SK-N-SH (cell line): ENCODE measurements around the gene CAPG. TPM values are rescaled to one million over a fixed set of nuclear protein-coding genes. Genes with fewer than 3 reads are reported as not detected.

Source experiments
- CTCF ChIA-PET: fragments of 300-600, 350-600 bp; formaldehyde crosslinking; extraction: SDS; loops from one replicate; lab custom pipeline; 2021; lab: Yijun Ruan, JAX
- POLR2A ChIA-PET: fragments of 350-600 bp; sonication (Branson Sonifier 250); formaldehyde crosslinking; extraction: SDS; loops from one replicate; lab custom pipeline; 2020; ENCODE audit warnings: antibody characterized with exemption, inconsistent platforms; lab: Yijun Ruan, JAX
- DNase-seq: peaks from one replicate; pipeline ENCODE4 v3.0.0; 2012
- H2AFZ ChIP-seq: fragments of 200-600 bp; sonication (generic); 2 replicates; pipeline ENCODE4 v1.8.1; 2016; ENCODE audit warnings: antibody characterized with exemption, mild to moderate bottlenecking, low read depth
- H3F3A ChIP-seq: fragments of 200-600 bp; sonication (generic); replicated peaks from 2 replicates; pipeline ENCODE3; 2016; ENCODE audit warnings: antibody characterized with exemption, mild to moderate bottlenecking; ENCODE audit not compliant: insufficient read depth
- H3K27ac ChIP-seq, 2 experiments: fragments of 200-500 bp in 1 of 2; fragments of 200-600 bp in 1 of 2; sonication (Bioruptor generic) in 1 of 2; sonication (generic), shearing (Covaris generic) in 1 of 2; 2 replicates each; pipeline versions ENCODE4 v1.5.1 to v1.6.1; 2014 to 2016; ENCODE audit warnings: low read depth in 2 of 2, inconsistent platforms in 1 of 2, low read length in 1 of 2, mild to moderate bottlenecking in 1 of 2, mixed read lengths in 1 of 2
- H3K27me3 ChIP-seq: fragments of 200-600 bp; sonication (generic), shearing (Covaris generic); 2 replicates; pipeline ENCODE4 v1.6.1; 2016; ENCODE audit warnings: mixed run types; ENCODE audit not compliant: insufficient read depth
- H3K36me3 ChIP-seq, 2 experiments: fragments of 200-500 bp in 1 of 2; fragments of 200-600 bp in 1 of 2; sonication (Bioruptor generic) in 1 of 2; sonication (generic) in 1 of 2; replicated peaks in 1 of 2; 2 replicates each; pipeline versions ENCODE3 to v1.5.1; 2014 to 2016; ENCODE audit warnings: low read length in 1 of 2, mild to moderate bottlenecking in 1 of 2; ENCODE audit not compliant: insufficient read depth in 2 of 2, control insufficient read depth in 1 of 2
- H3K4me1 ChIP-seq, 2 experiments: fragments of 200-500 bp in 1 of 2; fragments of 200-600 bp in 1 of 2; sonication (Bioruptor generic) in 1 of 2; sonication (generic), shearing (Covaris generic) in 1 of 2; 2 replicates each; pipeline versions ENCODE4 v1.5.1 to v1.6.1; 2014 to 2016; ENCODE audit warnings: low read depth in 1 of 2, low read length in 1 of 2, mixed run types in 1 of 2; ENCODE audit not compliant: insufficient read depth in 2 of 2, control insufficient read depth in 1 of 2
- H3K4me2 ChIP-seq: fragments of 200-600 bp; sonication (generic), shearing (Covaris generic); 2 replicates; pipeline ENCODE4 v1.6.1; 2017; ENCODE audit warnings: mixed run types
- H3K4me3 ChIP-seq, 2 experiments: fragments of 200-500 bp in 1 of 2; fragments of 200-600 bp in 1 of 2; sonication (Bioruptor generic) in 1 of 2; sonication (generic), shearing (Covaris generic) in 1 of 2; 2 replicates each; pipeline versions ENCODE4 v1.5.1 to v1.8.1; 2014 to 2016; ENCODE audit warnings: low read depth in 2 of 2, inconsistent platforms in 1 of 2, low read length in 1 of 2, mild to moderate bottlenecking in 1 of 2, mixed read lengths in 1 of 2, moderate library complexity in 1 of 2
- H3K79me2 ChIP-seq: fragments of 200-600 bp; sonication (generic); 2 replicates; pipeline ENCODE4 v1.8.1; 2017; ENCODE audit warnings: mild to moderate bottlenecking; ENCODE audit not compliant: insufficient read depth
- H3K9ac ChIP-seq: fragments of 200-600 bp; sonication (generic); 2 replicates; pipeline ENCODE4 v1.6.1; 2017; ENCODE audit warnings: mixed run types
- H3K9me2 ChIP-seq: fragments of 200-600 bp; sonication (generic); 2 replicates; pipeline ENCODE4 v1.6.1; 2017; ENCODE audit warnings: mixed run types
- H3K9me3 ChIP-seq: fragments of 200-600 bp; sonication (generic); 2 replicates; pipeline ENCODE4 v1.6.1; 2017; ENCODE audit warnings: mixed run types, mild to moderate bottlenecking, moderate library complexity
- H4K20me1 ChIP-seq: fragments of 200-600 bp; sonication (generic); 2 replicates; pipeline ENCODE4 v1.6.1; 2017; ENCODE audit warnings: mild to moderate bottlenecking, mixed run types; ENCODE audit not compliant: insufficient read depth
- CHD2 ChIP-seq: fragments of 150-350 bp; IDR thresholded peaks from 2 replicates; pipeline ENCODE4 v1.6.1; 2018; ENCODE audit warnings: low read length; ENCODE audit not compliant: partially characterized antibody
- GABPA ChIP-seq: IDR thresholded peaks from 2 replicates; pipeline ENCODE4 v1.4.0; 2012; ENCODE audit warnings: low read depth, mild to moderate bottlenecking
- MAX ChIP-seq: IDR thresholded peaks from 2 replicates; pipeline ENCODE4 v1.4.0; 2012; ENCODE audit warnings: low read depth
- MEF2A ChIP-seq: IDR thresholded peaks from 2 replicates; pipeline ENCODE4 v1.4.0; 2012; ENCODE audit warnings: low read depth, borderline replicate concordance
- PBX3 ChIP-seq: IDR thresholded peaks from 2 replicates; pipeline ENCODE4; 2012
- POLR2AphosphoS5 ChIP-seq: IDR thresholded peaks from 2 replicates; pipeline ENCODE4 v1.6.1; 2012; ENCODE audit warnings: low read depth, low read length
- RAD21 ChIP-seq: IDR thresholded peaks from 2 replicates; pipeline ENCODE4 v1.6.1; 2012; ENCODE audit warnings: mild to moderate bottlenecking, low read length
- SIN3A ChIP-seq: IDR thresholded peaks from 2 replicates; pipeline ENCODE4 v1.6.1; 2012; ENCODE audit warnings: low read depth, mild to moderate bottlenecking, low read length, moderate library complexity, borderline replicate concordance
- TAF1 ChIP-seq: IDR thresholded peaks from 2 replicates; pipeline ENCODE4 v1.6.1; 2012; ENCODE audit warnings: low read depth, mild to moderate bottlenecking, low read length, moderate library complexity, borderline replicate concordance
- YY1 ChIP-seq: IDR thresholded peaks from 2 replicates; pipeline ENCODE4 v1.4.0; 2012; ENCODE audit warnings: low read depth, mild to moderate bottlenecking
- WGBS: methylation state at CpG from one replicate; pipeline ENCODE4 v1.1.6; 2017; ENCODE audit warnings: low lambda C conversion rate; 5-methylcytosine and 5-hydroxymethylcytosine counted together
- polyA plus RNA-seq, 3 experiments: library from polyadenylated mRNA; depleted of rRNA; stranded (reverse); fragments of >200 nt; gene quantifications; 2 replicates each; pipeline ENCODE4 v1.2.3, GENCODE V29; 2012

The CAPG gene
- polyA plus RNA-seq, 1 of the 3 experiments (the other 2 are of a cell fraction): 1.2 TPM

- Histone ChIP-seq H3K36me3 (no peaks in the 10 kb centered on the region), H3K79me2 (no peaks in the 10 kb centered on the region), H3K4me2 (no peak overlapping the region), H3K4me3 (no peak overlapping the region), H3K9me3 (no peaks in the 10 kb centered on the region), H3K9ac (no peak overlapping the region), H3K9me2 (no peaks in the 10 kb centered on the region), H3K27ac (no peak overlapping the region), H2AFZ (no peak overlapping the region), H3K27me3 (no peaks in the 10 kb centered on the region), H4K20me1 (no peaks in the 10 kb centered on the region), H3F3A (no peaks in the 10 kb centered on the region), H3K4me1 (peaks cover 0 to 23% of the 10 kb centered on the region in 2 experiments; a peak in 1 of 4 replicates)
- TF ChIP-seq TAF1 (no peak), POLR2AphosphoS5 (no peak), GABPA (no peak), PBX3 (no peak), CHD2 (no peak)
- no peak for DNase-seq
- ChIA-PET POLR2A (interaction anchor here (0.6 to 1.0 kb wide), 2 partner anchors 19 to 24 kb away, joined by 3 read pairs; partner anchors contain the start of gene SH2D6), CTCF (interaction anchor here (1.2 to 6.0 kb wide), 3 partner anchors 25 to 162 kb away, joined by 3 to 44 read pairs (median 8); partner anchors contain the start of gene SH2D6)
- WGBS: 83% methylated on average over 3 of the region's 4 CpGs
Observed at GRCh38 chr2:85394261-85394681, 15.9 kb downstream of the CAPG start.

DNA sequence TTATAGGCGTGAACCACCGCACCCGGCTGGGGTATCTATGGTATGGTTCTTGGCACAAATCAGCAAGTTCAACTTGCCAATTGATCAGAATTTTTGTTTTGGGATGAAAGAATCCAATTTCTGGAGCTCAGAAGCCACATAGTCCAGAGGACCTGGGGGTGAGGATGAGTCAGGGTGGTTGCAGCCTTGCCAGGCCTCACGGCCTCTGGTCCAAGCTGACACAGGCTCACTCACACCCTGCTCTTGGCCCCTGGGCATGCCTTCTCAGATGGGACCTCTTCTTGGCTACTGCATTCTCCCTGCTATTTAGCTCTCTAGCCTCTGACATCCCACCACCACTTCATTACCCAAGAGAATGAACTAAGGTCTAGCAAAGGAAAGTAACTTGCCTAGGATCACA lies 16.3 kb downstream of the CAPG start:
- WGBS: 88% methylated on average over 3 of the region's 4 CpGs
- Histone ChIP-seq H3K4me3 (no peak overlapping the region), H3K27me3 (no peaks in the 10 kb centered on the region), H3K4me1 (peaks cover 0 to 23% of the 10 kb centered on the region in 2 experiments; a peak in 1 of 4 replicates), H4K20me1 (no peaks in the 10 kb centered on the region), H2AFZ (no peak overlapping the region), H3K79me2 (no peaks in the 10 kb centered on the region), H3K36me3 (no peaks in the 10 kb centered on the region), H3F3A (no peaks in the 10 kb centered on the region), H3K9me3 (no peaks in the 10 kb centered on the region), H3K9me2 (no peaks in the 10 kb centered on the region), H3K9ac (no peak overlapping the region), H3K4me2 (no peak overlapping the region), H3K27ac (no peak overlapping the region)
- POLR2A ChIA-PET: interaction anchor here (0.6 kb wide), 1 partner anchor 19 kb away, joined by 3 read pairs; no protein-coding TSS in a partner anchor
- TF ChIP-seq MAX (no peak), RAD21 (no peak), MEF2A (no peak), SIN3A (no peak), YY1 (no peak)
- no peak for DNase-seq
- CTCF ChIA-PET: interaction anchor here (0.6 to 6.0 kb wide), 4 partner anchors 26 to 179 kb away, joined by 3 to 44 read pairs (median 6); partner anchors contain the start of gene SH2D6
